ENCODE results near the gene STK16. TPM values are rescaled to one million over a fixed set of nuclear protein-coding genes. Genes with fewer than 3 reads are reported as not detected.

STK16 gene
- total and polyA plus RNA-seq, 2 of the 4 experiments (the other 2 are of a cell fraction): 44.4 to 50.1 TPM

GRCh38 chr2:219266232-219266631 lies 21.0 kb downstream of the STK16 start:
- WGBS, 2 experiments (ENCODE audit: extremely low coverage in 2 of 2, insufficient read length in 1 of 2): 83% methylated on average over 1 of the region's 5 CpGs; no CpG with 5 or more reads in 1 of the 2 experiments
- POLR2A ChIA-PET (ENCODE audit: unreplicated experiment): no interaction called here
- Histone ChIP-seq H3K4me3 (ENCODE audit: insufficient read depth, low read depth, low read length) (no peak overlapping the region), H3K23ac (ENCODE audit: low read depth, low read length) (no peak overlapping the region), H3K36me3 (ENCODE audit: control insufficient read depth, insufficient read depth, low read length) (no peaks in the 10 kb centered on the region), H3K9me3 (ENCODE audit: control insufficient read depth, insufficient read depth, low read length) (no peaks in the 10 kb centered on the region), H3K9ac (ENCODE audit: low read depth, low read length) (no peak overlapping the region), H4K20me1 (ENCODE audit: insufficient read depth, low read length) (no peaks in the 10 kb centered on the region), H2BK15ac (ENCODE audit: low read depth, low read length) (no peak overlapping the region), H2AFZ (replicated peaks; ENCODE audit: low read length, poor library complexity) (no peak overlapping the region), H3K4me2 (ENCODE audit: low read depth, low read length) (no peak overlapping the region), H3K4ac (ENCODE audit: low read depth, low read length) (no peak overlapping the region), H3K18ac (ENCODE audit: low read depth, low read length) (no peak overlapping the region), H4K5ac (ENCODE audit: low read depth, low read length) (no peak overlapping the region), H3K14ac (replicated peaks; ENCODE audit: low read depth, low read length) (no peak overlapping the region), H3K79me1 (ENCODE audit: low read depth in 1 of 2, low read length in 2 of 2) (no peaks in the 10 kb centered on the region), H2BK120ac (ENCODE audit: low read depth, low read length) (no peak overlapping the region), H3K27me3 (ENCODE audit: control insufficient read depth, insufficient read depth, low read length) (peaks cover 35% of the 10 kb centered on the region), H4K8ac (ENCODE audit: low read depth in 2 of 2, low read length in 2 of 2) (no peak overlapping the region), H3K9me1 (ENCODE audit: insufficient read depth, low read length) (no peaks in the 10 kb centered on the region), H2AK9ac (replicated peaks; ENCODE audit: low read depth, low read length, poor library complexity) (no peak overlapping the region), H3K27ac (ENCODE audit: insufficient read depth, low read length) (no peak overlapping the region), H3K4me1 (ENCODE audit: control insufficient read depth, insufficient read depth, low read length) (no peaks in the 10 kb centered on the region), H4K91ac (ENCODE audit: insufficient read depth, low read depth, low read length) (no peak overlapping the region), H3K56ac (ENCODE audit: extremely low read depth, insufficient read depth, low read length) (no peak overlapping the region), H2BK5ac (ENCODE audit: low read depth, low read length, poor library complexity, severe bottlenecking) (no peak overlapping the region), H2AK5ac (ENCODE audit: low read depth, low read length) (no peak overlapping the region), H2BK20ac (ENCODE audit: low read depth, low read length) (no peak overlapping the region)
- TF ChIP-seq CTCF (conservative IDR thresholded peaks at IDR 0.05; ENCODE audit: low read depth, low read length): no peak
- no peak for TF ChIP-seq BHLHE40 (IDR thresholded peaks at IDR 0.05; ENCODE audit: low read depth, low read length)
- TF ChIP-seq CHD1 (IDR thresholded peaks at IDR 0.05; ENCODE audit: low read depth, low read length): no peak
- TF ChIP-seq USF2 (IDR thresholded peaks at IDR 0.05; ENCODE audit: low read depth, low read length): no peak
- no peak for TF ChIP-seq SMC3 (IDR thresholded peaks at IDR 0.05; ENCODE audit: low read depth, low read length)
- no peak for TF ChIP-seq RCOR1 (IDR thresholded peaks at IDR 0.05; ENCODE audit: insufficient replicate concordance, low read length)
- TF ChIP-seq POLR2A (IDR thresholded peaks at IDR 0.05; ENCODE audit: low read depth, low read length): no peak
- no peak for TF ChIP-seq MXI1 (IDR thresholded peaks at IDR 0.05; ENCODE audit: borderline replicate concordance, low read depth, low read length)
- TF ChIP-seq RFX5 (IDR thresholded peaks at IDR 0.05; ENCODE audit: low read depth, low read length): no peak
- no peak for TF ChIP-seq RAD21 (IDR thresholded peaks at IDR 0.05; ENCODE audit: low read length)
- TF ChIP-seq CEBPB (IDR thresholded peaks at IDR 0.05; ENCODE audit: low read depth, low read length): no peak
- no peak for TF ChIP-seq FOS (IDR thresholded peaks at IDR 0.05; ENCODE audit: low read depth, low read length)
- TF ChIP-seq MAFK (IDR thresholded peaks at IDR 0.05; ENCODE audit: low read depth, low read length): no peak
- DNase-seq (no peak), ATAC-seq (ENCODE audit: low read depth) (no peak)
- CTCF ChIA-PET: interaction anchor here (0.8 to 1.1 kb wide), 2 partner anchors 12 to 13 kb away, joined by 3 to 4 read pairs; partner anchors contain the start of gene DNAJB2
- dilution Hi-C loops (cut with HindIII; ENCODE audit: low sequenced_read_pairs, unreplicated experiment) (no loop called here), in situ Hi-C loops (cut with MboI; ENCODE audit: low sequenced_read_pairs) (no loop called here), intact Hi-C loops (cut with micrococcal nuclease) (no loop called here)
- BruUV-seq (replicated peaks): no TSS peak

Measured in IMR-90 (cell line).